Cardiac fibroblast (primary cell): ENCODE results near the gene TPCN2.

Source experiments
- DNase-seq, 2 donors: peaks; one replicate each; pipeline versions ENCODE4 v3.0.0 to v3.0.0-alpha.2; 2010; ENCODE audit warnings: low read depth in 2 of 2
- H3K4me3 ChIP-seq, 2 donors: replicated peaks in 1 of 2; 1 replicate in 1 of 2; 2 replicates in 1 of 2; pipeline ENCODE4 v1.5.1; 2011; ENCODE audit warnings: low read depth in 2 of 2, low read length in 2 of 2, mild to moderate bottlenecking in 2 of 2, moderate library complexity in 1 of 2
- TF ChIP-seq, protein P1 (sequence below): IDR thresholded peaks from one replicate; pipeline ENCODE4 v1.5.1; 2011; ENCODE audit warnings: low read depth, mild to moderate bottlenecking, low read length, inconsistent platforms

TPCN2 gene

DNA sequence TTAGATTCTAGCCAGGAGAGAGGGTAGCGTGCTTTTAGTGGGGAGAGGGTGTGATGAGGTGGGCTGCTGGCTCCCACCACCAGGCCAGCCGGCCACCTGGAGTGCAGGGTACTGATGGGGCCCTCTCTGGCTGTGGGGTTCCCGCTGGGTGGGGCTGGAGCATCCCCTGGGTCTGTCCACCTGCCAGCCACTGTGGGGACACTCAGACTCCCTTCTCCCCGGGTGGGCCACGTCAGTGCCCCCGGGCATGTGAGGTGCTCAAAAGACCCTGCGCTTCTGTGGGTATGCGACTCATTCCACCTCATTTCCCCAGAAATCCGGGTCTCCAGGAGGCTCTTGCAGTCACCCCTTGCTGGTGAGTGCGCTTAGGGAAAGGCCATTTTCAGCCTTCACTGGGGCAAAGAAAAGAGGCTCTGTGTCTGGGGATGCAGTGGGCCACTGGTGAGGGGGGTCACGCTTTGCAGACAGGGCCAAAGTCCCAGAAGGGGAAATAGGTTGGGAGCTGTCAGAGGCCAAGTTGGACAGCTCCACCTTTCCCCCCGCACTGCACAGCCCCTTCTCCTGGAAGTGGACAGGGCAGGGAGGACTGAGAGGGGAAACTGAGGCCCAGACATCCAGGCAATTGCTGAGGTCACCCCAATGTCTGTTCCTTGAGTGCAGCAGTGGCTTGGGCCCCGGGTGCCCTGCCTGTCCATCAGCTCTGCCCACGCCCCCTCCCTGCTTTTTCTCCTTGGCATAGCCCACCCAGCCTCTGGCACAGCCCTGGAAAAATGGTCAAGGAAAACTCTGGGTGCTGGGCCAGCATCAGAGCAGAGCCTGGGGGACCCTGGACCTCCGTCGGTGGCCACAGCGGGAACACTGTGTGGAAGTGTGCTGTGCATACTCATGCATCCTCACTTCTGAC, 53.3 kb downstream of the TPCN2 start:
- TF ChIP-seq, protein P1, sequence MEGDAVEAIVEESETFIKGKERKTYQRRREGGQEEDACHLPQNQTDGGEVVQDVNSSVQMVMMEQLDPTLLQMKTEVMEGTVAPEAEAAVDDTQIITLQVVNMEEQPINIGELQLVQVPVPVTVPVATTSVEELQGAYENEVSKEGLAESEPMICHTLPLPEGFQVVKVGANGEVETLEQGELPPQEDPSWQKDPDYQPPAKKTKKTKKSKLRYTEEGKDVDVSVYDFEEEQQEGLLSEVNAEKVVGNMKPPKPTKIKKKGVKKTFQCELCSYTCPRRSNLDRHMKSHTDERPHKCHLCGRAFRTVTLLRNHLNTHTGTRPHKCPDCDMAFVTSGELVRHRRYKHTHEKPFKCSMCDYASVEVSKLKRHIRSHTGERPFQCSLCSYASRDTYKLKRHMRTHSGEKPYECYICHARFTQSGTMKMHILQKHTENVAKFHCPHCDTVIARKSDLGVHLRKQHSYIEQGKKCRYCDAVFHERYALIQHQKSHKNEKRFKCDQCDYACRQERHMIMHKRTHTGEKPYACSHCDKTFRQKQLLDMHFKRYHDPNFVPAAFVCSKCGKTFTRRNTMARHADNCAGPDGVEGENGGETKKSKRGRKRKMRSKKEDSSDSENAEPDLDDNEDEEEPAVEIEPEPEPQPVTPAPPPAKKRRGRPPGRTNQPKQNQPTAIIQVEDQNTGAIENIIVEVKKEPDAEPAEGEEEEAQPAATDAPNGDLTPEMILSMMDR, result no peak
- DNase-seq, result no peak
- no peak overlapping the region for H3K4me3 ChIP-seq

DNA sequence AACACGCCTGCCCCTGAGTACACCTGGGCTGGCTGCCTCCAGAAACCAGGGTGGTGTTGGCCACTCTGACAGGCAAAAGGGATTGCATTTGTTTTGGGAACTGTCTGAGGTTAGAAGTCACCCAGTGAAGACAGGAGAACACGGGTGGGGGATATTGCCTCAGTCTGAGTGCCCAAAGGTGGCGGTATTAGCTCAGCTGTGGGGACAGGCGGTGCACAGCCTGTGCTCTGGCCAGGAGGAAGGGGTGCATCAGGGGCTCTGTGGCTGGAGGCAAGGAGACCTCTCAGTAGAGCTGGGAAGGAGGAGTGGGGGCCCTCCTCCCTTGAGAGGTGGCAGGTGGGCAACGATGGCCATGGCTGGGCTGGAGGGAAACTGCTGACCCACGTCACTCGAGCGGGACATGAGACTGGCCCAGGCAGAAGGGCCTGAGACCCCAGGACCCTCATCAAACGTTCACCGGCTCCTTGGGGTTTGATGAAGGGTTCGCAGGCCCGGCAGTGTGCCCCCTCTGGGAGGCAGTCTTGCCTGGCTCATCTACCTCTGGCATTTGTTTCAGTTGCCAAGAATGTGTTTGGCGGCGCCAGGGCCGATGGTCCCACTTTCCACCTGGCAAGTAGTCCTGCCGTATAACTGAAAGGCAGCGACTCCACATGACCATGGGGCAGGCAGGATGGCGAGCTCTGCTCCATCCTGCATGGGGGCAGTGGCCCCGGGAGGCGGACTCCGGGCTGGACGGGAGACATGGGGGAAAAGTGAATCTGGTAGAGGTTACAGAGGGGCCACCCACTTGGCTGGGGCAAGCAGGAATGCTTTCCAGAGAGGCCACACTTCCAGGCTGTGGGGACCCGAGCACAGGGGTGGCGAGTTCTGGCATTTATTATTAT, 54.2 kb downstream of the TPCN2 start:
- TF ChIP-seq, protein P1, result no peak
- H3K4me3 ChIP-seq, result no peak overlapping the region
- no peak for DNase-seq

DNA sequence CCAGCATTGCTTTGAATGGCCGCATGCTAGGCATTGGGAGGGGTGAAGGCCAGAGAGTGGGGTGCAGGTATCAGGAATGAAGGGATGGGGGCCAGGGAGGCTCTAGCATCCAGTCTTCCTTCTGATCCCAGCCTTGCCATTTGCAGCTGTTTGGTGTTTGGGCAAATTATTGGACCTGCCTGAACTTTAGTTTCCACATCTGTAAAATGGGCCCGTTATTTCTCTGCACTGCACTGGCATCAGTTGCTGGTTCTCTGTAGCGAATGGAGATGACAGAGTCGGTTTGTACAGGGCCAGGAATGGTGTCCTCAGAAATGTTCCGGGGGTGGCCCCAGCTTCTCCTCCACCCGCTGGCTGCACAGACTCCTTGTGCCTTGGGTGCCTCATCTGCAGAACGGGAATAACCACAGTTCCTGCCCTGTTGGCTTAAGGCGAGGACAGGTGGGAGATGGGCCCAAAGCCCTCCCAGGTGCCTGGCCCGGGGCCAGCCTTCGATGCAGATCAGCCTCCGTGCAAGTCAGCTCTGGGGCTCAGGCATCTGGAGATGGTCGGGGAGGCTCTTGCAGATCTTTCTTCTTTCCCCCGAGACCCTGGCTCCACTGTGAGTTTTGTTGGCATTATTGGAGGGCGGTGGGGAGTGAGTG, 55.6 kb downstream of the TPCN2 start:
- H3K4me3 ChIP-seq, result no peak overlapping the region
- TF ChIP-seq, protein P1, result no peak
- no peak for DNase-seq

DNA sequence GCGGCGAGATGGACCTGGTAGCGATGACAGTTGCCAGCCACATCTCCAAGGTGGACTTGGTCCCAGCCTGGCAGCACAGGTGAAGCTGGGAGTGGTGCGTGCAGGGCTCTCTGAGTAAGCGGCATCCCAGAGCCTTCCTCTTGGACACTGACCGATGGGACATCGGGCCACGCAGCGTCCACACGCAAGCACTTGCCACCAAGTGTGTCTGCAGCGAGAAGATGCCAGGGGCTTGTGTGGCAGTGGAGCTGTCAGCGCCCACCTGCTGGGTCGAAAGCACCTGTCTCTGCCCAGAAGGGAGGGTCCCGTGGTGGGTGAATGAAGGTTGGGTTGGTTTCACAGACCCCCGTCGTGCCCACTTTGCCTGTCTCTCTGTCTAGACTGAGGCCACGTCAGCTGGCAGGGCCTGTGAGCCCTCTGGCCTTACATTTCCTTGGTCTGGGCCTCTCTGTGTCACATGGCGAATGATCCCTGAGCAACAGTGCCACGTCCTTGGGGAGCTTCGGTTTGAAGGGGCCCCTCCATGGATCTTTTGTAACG, 56.2 kb downstream of the TPCN2 start:
- TF ChIP-seq, protein P1, result no peak
- H3K4me3 ChIP-seq, result no peak overlapping the region
- DNase-seq, result no peak

DNA sequence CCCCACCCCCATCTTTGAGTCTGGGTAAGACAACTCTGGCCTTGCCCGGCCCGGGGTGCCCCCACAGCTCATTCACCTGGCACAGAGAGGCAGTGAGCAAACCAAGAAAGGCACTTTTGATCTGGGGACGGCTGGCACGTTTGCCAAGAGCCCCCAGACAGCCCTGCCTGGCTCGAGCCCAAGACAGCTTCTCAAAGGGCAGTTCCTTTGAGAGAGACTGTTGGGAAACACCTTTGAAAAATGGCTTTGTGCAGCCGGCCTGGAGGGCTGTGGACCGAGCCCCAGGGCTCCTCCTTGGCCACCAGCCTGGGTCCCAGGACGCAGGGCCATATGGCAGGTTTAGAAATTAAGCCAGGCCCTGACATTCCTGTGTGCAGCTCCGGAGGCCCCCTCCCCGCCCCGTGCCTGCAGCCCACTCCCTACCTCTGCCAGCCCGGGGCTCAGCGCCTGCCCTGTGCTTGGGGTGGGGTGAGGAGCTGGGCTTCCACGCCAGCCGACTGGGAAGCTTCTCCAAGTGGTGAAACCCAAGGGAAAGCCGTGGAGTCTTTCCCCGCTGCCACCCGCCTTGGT, 56.8 kb downstream of the TPCN2 start:
- DNase-seq, result no peak
- TF ChIP-seq, protein P1, result no peak
- H3K4me3 ChIP-seq, result no peak overlapping the region
